Nephron progenitor cell (in vitro differentiated cells): ENCODE measurements around the gene PIK3R3.

Experiments used
- DNase-seq: peaks from one replicate; pipeline ENCODE4 v3.0.0; 2021
- H3K27ac Mint-ChIP-seq: 2 replicates; pipeline ENCODE4 v1.8.0; 2021; ENCODE audit warnings: mild to moderate bottlenecking, moderate library complexity, mixed read lengths
- H3K27me3 Mint-ChIP-seq: 2 replicates; pipeline ENCODE4 v1.8.0; 2021; ENCODE audit warnings: mild to moderate bottlenecking, low read depth, mixed read lengths; ENCODE audit not compliant: poor library complexity
- H3K36me3 Mint-ChIP-seq: 2 replicates; pipeline ENCODE4 v1.8.0; 2021; ENCODE audit warnings: low read depth, mixed read lengths
- H3K4me1 Mint-ChIP-seq: 2 replicates; pipeline ENCODE4 v1.8.0; 2021; ENCODE audit warnings: mixed read lengths
- H3K4me3 Mint-ChIP-seq: 2 replicates; pipeline ENCODE4 v1.8.0; 2021; ENCODE audit warnings: mild to moderate bottlenecking, moderate library complexity, mixed read lengths
- H3K9me3 Mint-ChIP-seq: 2 replicates; pipeline ENCODE4 v1.8.0; 2021; ENCODE audit warnings: mild to moderate bottlenecking, moderate library complexity, mixed read lengths
- CTCF ChIP-seq: fragments of 200-600 bp; sonication (generic); IDR thresholded peaks from 2 replicates; pipeline ENCODE4 v1.5.0; 2021; ENCODE audit warnings: antibody characterized with exemption

The PIK3R3 gene

GRCh38 chr1:46001081-46001785, 131.2 kb downstream of the PIK3R3 start:
- no peaks in the 10 kb centered on the region for H3K9me3 Mint-ChIP-seq
- H3K4me1 Mint-ChIP-seq = peaks cover 5% of the 10 kb centered on the region
- DNase-seq = no peak
- no peaks in the 10 kb centered on the region for H3K27me3 Mint-ChIP-seq
- H3K36me3 Mint-ChIP-seq = peaks cover 23% of the 10 kb centered on the region
- no peak overlapping the region for H3K4me3 Mint-ChIP-seq
- H3K27ac Mint-ChIP-seq = no peak overlapping the region
- TF ChIP-seq CTCF = no peak

GRCh38 chr1:45999507-45999906, 132.9 kb downstream of the PIK3R3 start:
- H3K27me3 Mint-ChIP-seq = peaks cover 4% of the 10 kb centered on the region
- peaks cover 24% of the 10 kb centered on the region for H3K36me3 Mint-ChIP-seq
- H3K9me3 Mint-ChIP-seq = peaks cover 4% of the 10 kb centered on the region
- H3K4me1 Mint-ChIP-seq = peaks cover 11% of the 10 kb centered on the region
- no peak overlapping the region for H3K4me3 Mint-ChIP-seq
- TF ChIP-seq CTCF = no peak
- no peak overlapping the region for H3K27ac Mint-ChIP-seq
- DNase-seq = no peak

- H3K4me3 Mint-ChIP-seq = no peak overlapping the region
- H3K36me3 Mint-ChIP-seq = peaks cover 16% of the 10 kb centered on the region
- H3K27ac Mint-ChIP-seq = peak overlapping the region; percentile 27
- no peak for DNase-seq
- peaks cover 4% of the 10 kb centered on the region for H3K9me3 Mint-ChIP-seq
- peaks cover 4% of the 10 kb centered on the region for H3K27me3 Mint-ChIP-seq
- H3K4me1 Mint-ChIP-seq = peaks cover 11% of the 10 kb centered on the region
- no peak for TF ChIP-seq CTCF
Observed at GRCh38 chr1:45998020-45998617, 134.3 kb downstream of the PIK3R3 start.

GRCh38 chr1:45995298-45995697, 137.1 kb downstream of the PIK3R3 start:
- H3K27ac Mint-ChIP-seq = no peak overlapping the region
- peaks cover 29% of the 10 kb centered on the region for H3K9me3 Mint-ChIP-seq
- H3K4me1 Mint-ChIP-seq = peaks cover 5% of the 10 kb centered on the region
- H3K36me3 Mint-ChIP-seq = peaks cover 39% of the 10 kb centered on the region
- TF ChIP-seq CTCF = no peak
- H3K4me3 Mint-ChIP-seq = no peak overlapping the region
- DNase-seq = no peak
- peaks cover 4% of the 10 kb centered on the region for H3K27me3 Mint-ChIP-seq

GRCh38 chr1:45994423-45994822, 138.0 kb downstream of the PIK3R3 start:
- Mint-ChIP-seq H3K27me3 (peaks cover 4% of the 10 kb centered on the region), H3K4me3 (no peak overlapping the region), H3K4me1 (peaks cover 5% of the 10 kb centered on the region), H3K36me3 (peaks cover 41% of the 10 kb centered on the region), H3K27ac (no peak overlapping the region), H3K9me3 (peaks cover 36% of the 10 kb centered on the region)
- no peak for DNase-seq
- no peak for TF ChIP-seq CTCF
